Testis (tissue), 3 donors: Measurements from ENCODE around the gene MYO15B. TPM values are rescaled to one million over a fixed set of nuclear protein-coding genes. Genes with fewer than 3 reads are reported as not detected.

Experiments used
- DNase-seq: peaks from one replicate; pipeline ENCODE4 v3.0.0-alpha.2; 2019
- H3K27ac ChIP-seq, 2 donors: fragments of 200-600 bp; sonication (generic); one replicate each; pipeline ENCODE4 v1.5.1; 2019
- H3K27me3 ChIP-seq: fragments of 200-600 bp; sonication (generic); one replicate; pipeline ENCODE4 v1.5.1; 2019
- H3K36me3 ChIP-seq: fragments of 200-600 bp; sonication (generic); one replicate; pipeline ENCODE4 v1.5.1; 2017; ENCODE audit warnings: low read depth; ENCODE audit errors: missing control alignments
- H3K4me1 ChIP-seq: fragments of 200-600 bp; sonication (generic); one replicate; pipeline ENCODE4 v1.5.1; 2019
- H3K4me3 ChIP-seq, 2 donors: fragments of 200-600 bp; sonication (generic); one replicate each; pipeline ENCODE4 v1.5.1; 2017 to 2019
- H3K9me3 ChIP-seq: fragments of 200-600 bp; sonication (generic); one replicate; pipeline ENCODE4 v1.5.1; 2017
- POLR2A ChIP-seq: fragments of 450-650 bp; IDR thresholded peaks from one replicate; pipeline ENCODE4 v1.6.1; 2017; ENCODE audit warnings: antibody characterized with exemption, mild to moderate bottlenecking, moderate library complexity
- WGBS, 2 donors: methylation state at CpG; one replicate each; pipeline ENCODE4 v1.1.5; 2018; 5-methylcytosine and 5-hydroxymethylcytosine counted together
- intact Hi-C: fragments of 100-400 bp; cut with DNase I; formaldehyde crosslinking; loops from one replicate; pipeline ENCODE4 v1.15.1; 2023; ENCODE audit warnings: low total_unique reads
- polyA plus RNA-seq: library from polyadenylated mRNA; stranded (reverse); fragments of 350-450 nt; fragmentation: Illumina TruSeq; extraction: RNeasy Lipid Tissue Mini Kit (QIAGEN cat#74804); gene quantifications from one replicate; pipeline ENCODE4 v1.2.3, GENCODE V29; 2014; ENCODE audit warnings: low read depth, low replicate concordance; ENCODE audit not compliant: insufficient read depth
- total RNA-seq, 2 donors: library from RNA; depleted of rRNA; stranded (reverse); fragments of >200 nt; gene quantifications; one replicate each; pipeline ENCODE4 v1.2.3, GENCODE V29; 2016
- TF ChIP-seq, protein P1 (sequence below), 3 experiments: fragments of 450-650 bp in 2 of 3; fragments of 200-600 bp in 1 of 3; sonication (generic) in 1 of 3; IDR thresholded peaks; one replicate each; pipeline ENCODE4 v1.5.1; 2016 to 2019; ENCODE audit warnings: antibody characterized with exemption in 3 of 3, mild to moderate bottlenecking in 2 of 3, moderate library complexity in 1 of 3

Gene MYO15B
- total and polyA plus RNA-seq, 3 donors from 2014 or later, result 70.4 to 142 (median 139) TPM

DNA sequence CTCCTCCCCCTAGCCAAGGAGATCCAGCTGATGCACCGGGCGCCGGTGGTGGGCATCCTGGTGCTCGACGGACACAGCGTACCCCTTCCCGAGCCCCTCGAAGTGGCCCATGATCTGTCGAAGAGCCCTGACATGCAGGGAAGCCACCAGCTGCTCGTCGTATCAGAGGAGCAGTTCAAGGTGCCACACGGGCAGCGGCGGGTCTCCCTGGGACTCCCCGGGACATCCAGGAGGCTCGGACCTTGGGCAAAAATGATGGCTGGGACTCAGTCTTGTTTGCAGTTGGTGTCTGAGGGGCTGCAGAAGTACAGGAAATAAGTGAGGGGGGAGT is 15.8 kb upstream of the MYO15B start:
- H3K27me3 ChIP-seq, result no peaks in the 10 kb centered on the region
- intact Hi-C loops, result no loop called here
- 94 to 98% methylated on average over 10 to 16 of the region's 16 CpGs for WGBS, 2 donors
- TF ChIP-seq POLR2A, result no peak
- TF ChIP-seq, protein P1, sequence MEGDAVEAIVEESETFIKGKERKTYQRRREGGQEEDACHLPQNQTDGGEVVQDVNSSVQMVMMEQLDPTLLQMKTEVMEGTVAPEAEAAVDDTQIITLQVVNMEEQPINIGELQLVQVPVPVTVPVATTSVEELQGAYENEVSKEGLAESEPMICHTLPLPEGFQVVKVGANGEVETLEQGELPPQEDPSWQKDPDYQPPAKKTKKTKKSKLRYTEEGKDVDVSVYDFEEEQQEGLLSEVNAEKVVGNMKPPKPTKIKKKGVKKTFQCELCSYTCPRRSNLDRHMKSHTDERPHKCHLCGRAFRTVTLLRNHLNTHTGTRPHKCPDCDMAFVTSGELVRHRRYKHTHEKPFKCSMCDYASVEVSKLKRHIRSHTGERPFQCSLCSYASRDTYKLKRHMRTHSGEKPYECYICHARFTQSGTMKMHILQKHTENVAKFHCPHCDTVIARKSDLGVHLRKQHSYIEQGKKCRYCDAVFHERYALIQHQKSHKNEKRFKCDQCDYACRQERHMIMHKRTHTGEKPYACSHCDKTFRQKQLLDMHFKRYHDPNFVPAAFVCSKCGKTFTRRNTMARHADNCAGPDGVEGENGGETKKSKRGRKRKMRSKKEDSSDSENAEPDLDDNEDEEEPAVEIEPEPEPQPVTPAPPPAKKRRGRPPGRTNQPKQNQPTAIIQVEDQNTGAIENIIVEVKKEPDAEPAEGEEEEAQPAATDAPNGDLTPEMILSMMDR (IDR thresholded peaks at IDR 0.05), result no peak
- no peak overlapping the region for H3K27ac ChIP-seq
- H3K4me1 ChIP-seq, result no peaks in the 10 kb centered on the region
- H3K4me3 ChIP-seq, result no peak overlapping the region
- H3K9me3 ChIP-seq, result no peaks in the 10 kb centered on the region
- no peaks in the 10 kb centered on the region for H3K36me3 ChIP-seq
- DNase-seq, result no peak

DNA sequence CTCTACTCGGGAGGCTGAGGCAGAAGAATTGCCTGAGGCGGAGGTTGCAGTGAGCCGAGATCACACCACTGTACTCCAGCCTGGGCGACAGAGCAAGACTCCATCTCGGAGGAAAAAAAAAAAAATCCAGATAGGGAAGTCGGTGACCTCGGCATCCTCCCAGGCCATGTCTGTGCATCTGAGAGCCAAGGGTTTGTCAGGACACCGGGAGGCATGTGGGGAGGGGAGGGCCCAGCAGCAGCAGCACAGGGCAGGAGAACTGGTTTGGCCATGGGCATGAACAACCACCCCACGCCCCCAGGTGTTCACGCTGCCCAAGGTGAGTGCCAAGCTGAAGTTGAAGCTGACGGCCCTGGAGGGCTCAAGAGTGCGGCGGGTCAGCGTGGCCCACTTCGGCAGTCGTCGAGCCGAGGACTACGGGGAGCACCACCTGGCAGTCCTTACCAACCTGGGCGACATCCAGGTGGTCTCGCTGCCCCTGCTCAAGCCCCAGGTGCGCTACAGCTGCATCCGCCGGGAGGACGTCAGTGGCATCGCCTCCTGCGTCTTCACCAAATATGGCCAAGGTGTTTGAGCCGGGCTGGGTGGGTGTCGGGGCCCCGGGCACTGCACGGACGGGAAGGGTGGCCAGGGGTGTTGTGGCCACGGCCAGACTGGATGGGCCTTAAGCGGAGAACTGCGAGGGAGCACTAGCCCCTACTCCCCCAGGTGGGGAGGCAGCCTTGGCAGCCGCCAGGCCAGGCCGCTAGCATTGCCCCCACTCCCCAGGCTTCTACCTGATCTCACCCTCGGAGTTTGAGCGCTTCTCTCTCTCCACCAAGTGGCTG is 14.7 kb upstream of the MYO15B start:
- Histone ChIP-seq H3K27me3 (no peaks in the 10 kb centered on the region), H3K4me1 (no peaks in the 10 kb centered on the region), H3K27ac (no peak overlapping the region), H3K4me3 (no peak overlapping the region), H3K36me3 (no peaks in the 10 kb centered on the region), H3K9me3 (no peaks in the 10 kb centered on the region)
- DNase-seq, result no peak
- intact Hi-C loops, result no loop called here
- 93 to 96% methylated on average over 12 to 39 of the region's 39 CpGs for WGBS, 2 donors
- TF ChIP-seq, protein P1 (IDR thresholded peaks at IDR 0.05), result no peak
- no peak for TF ChIP-seq POLR2A

DNA sequence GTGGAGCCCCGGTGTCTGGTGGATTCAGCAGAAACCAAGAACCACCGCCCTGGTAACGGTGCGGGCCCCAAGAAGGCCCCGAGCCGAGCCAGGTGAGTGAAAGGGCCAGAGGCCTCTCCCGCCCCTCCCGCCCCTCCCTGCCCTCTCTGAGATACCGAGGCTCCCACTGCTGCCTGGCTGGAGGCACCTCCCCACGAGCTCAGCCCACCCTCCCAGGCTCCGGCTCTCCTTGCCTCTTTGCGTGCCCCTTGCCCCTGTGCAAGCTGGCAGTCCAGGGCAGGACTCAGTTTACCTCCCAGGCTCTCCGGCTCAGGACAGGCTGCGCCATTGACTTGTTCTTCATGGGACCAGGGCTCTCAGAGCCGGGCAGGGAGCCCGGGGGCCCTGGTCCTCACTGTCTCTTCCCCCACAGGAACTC is 14.1 kb upstream of the MYO15B start:
- Histone ChIP-seq H3K9me3 (no peaks in the 10 kb centered on the region), H3K36me3 (no peaks in the 10 kb centered on the region), H3K4me3 (no peak overlapping the region), H3K27ac (no peak overlapping the region), H3K4me1 (peaks cover 2% of the 10 kb centered on the region), H3K27me3 (no peaks in the 10 kb centered on the region)
- TF ChIP-seq, protein P1 (IDR thresholded peaks at IDR 0.05), result no peak
- no peak for TF ChIP-seq POLR2A
- 94 to 95% methylated on average over 3 to 16 of the region's 16 CpGs for WGBS, 2 donors
- DNase-seq, result no peak
- intact Hi-C loops, result no loop called here

DNA sequence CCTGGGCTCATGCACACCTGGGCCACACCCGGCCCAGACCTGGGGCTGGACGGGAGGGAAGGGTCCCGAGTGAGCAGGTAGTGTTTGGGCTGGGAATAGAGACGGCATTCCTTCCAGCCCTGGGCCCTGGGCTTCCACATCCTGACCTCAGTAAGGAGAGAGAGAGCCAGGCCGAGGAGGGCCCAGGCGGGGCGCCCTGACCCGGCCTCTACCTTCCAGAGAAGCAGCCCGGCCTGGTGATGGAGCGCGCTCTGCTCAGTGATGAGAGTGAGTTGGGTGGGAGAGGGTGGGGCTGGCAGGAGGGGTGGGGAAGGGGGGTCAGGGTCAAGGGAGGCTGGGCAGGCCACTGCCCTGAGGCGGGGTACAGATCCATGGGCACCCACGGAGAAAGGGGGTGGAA is 13.6 kb upstream of the MYO15B start:
- H3K36me3 ChIP-seq, result no peaks in the 10 kb centered on the region
- no peaks in the 10 kb centered on the region for H3K27me3 ChIP-seq
- H3K27ac ChIP-seq, result no peak overlapping the region
- no peak for DNase-seq
- H3K4me1 ChIP-seq, result peaks cover 7% of the 10 kb centered on the region
- no peak overlapping the region for H3K4me3 ChIP-seq
- H3K9me3 ChIP-seq, result no peaks in the 10 kb centered on the region
- intact Hi-C loops, result no loop called here
- TF ChIP-seq, protein P1 (IDR thresholded peaks at IDR 0.05), result no peak
- TF ChIP-seq POLR2A, result no peak
- 60 to 95% methylated on average over 1 to 13 of the region's 13 CpGs for WGBS, 2 donors
